Activated CD8-positive, alpha-beta memory T cell treated with anti-CD3 and anti-CD28 coated beads, Interleukin-2, amount 50 U/mL, for 1 hour (primary cell): ENCODE results near the gene TADA2A.

Experiments used
- DNase-seq: peaks from one replicate; pipeline ENCODE4 v3.0.0-alpha.2; 2020; ENCODE audit errors: extremely low read depth

TADA2A gene

GRCh38 chr17:37461668-37462067 lies 55.0 kb downstream of the TADA2A start:
- no peak for DNase-seq

GRCh38 chr17:37462492-37462891 lies 55.8 kb downstream of the TADA2A start:
- DNase-seq: no peak

- no peak for DNase-seq
Measured at GRCh38 chr17:37463039-37463438, 56.4 kb downstream of the TADA2A start.

- DNase-seq: no peak
Measured at GRCh38 chr17:37465069-37465616, 58.5 kb downstream of the TADA2A start.

- DNase-seq: no peak
Measured at GRCh38 chr17:37466471-37466870, 59.8 kb downstream of the TADA2A start.

GRCh38 chr17:37470181-37470580 lies 63.5 kb downstream of the TADA2A start:
- no peak for DNase-seq

GRCh38 chr17:37475731-37476420 lies 69.2 kb downstream of the TADA2A start:
- no peak for DNase-seq

- no peak for DNase-seq
Measured at GRCh38 chr17:37476431-37477120, 69.9 kb downstream of the TADA2A start.

- no peak for DNase-seq
Measured at GRCh38 chr17:37478187-37478586, 71.5 kb downstream of the TADA2A start.

GRCh38 chr17:37479025-37479424 lies 72.3 kb downstream of the TADA2A start:
- DNase-seq: no peak

GRCh38 chr17:37480427-37480826 lies 73.7 kb downstream of the TADA2A start:
- DNase-seq: no peak

GRCh38 chr17:37481001-37481665 lies 74.4 kb downstream of the TADA2A start:
- no peak for DNase-seq

- no peak for DNase-seq
Measured at GRCh38 chr17:37483311-37484039, 76.8 kb downstream of the TADA2A start.

- DNase-seq: no peak
Measured at GRCh38 chr17:37485938-37486570, 79.4 kb downstream of the TADA2A start.

GRCh38 chr17:37488009-37488604 lies 81.4 kb downstream of the TADA2A start:
- no peak for DNase-seq

- peak; percentile 21 for DNase-seq
Measured at GRCh38 chr17:37488607-37489196, 82.0 kb downstream of the TADA2A start.

GRCh38 chr17:37489197-37490001 lies 82.7 kb downstream of the TADA2A start, which contains the start of gene DUSP14:
DUSP14 (plus strand) TSS chr17:37489891; CDS start chr17:37512273, 22,382 bp downstream.
- peak; percentile 27 for DNase-seq

GRCh38 chr17:37490022-37490587 lies 83.4 kb downstream of the TADA2A start:
- peak; percentile 25 for DNase-seq
